Activated CD8-positive, alpha-beta memory T cell treated with anti-CD3 and anti-CD28 coated beads, Interleukin-2, amount 50 U/mL, for 1 hour (primary cell): ENCODE results near the gene CPOX.
"Not testable (repeated sequence)": the region's sequence is repeated elsewhere in the genome, so short reads cannot be mapped to it uniquely, and the experiment has no call there.

ENCODE experiments used
- DNase-seq: peaks from one replicate; pipeline ENCODE4 v3.0.0-alpha.2; 2020; ENCODE audit errors: extremely low read depth

The CPOX gene

GRCh38 chr3:98593046-98593936 is at the start of gene CPOX:
Gene CPOX (minus strand): TSS chr3:98593611. CDS start chr3:98593504, 107 bp downstream.
- DNase-seq = peak; percentile 40

- DNase-seq = not testable (repeated sequence)
These were observed 49.4 kb upstream of the CPOX start for GRCh38 chr3:98642769-98643168.

- DNase-seq = not testable (repeated sequence)
These were observed 48.3 kb upstream of the CPOX start for GRCh38 chr3:98641756-98642155.

- not testable (repeated sequence) for DNase-seq
These were observed 45.1 kb upstream of the CPOX start for GRCh38 chr3:98638515-98638914.

- DNase-seq = no peak
These were observed 37.0 kb upstream of the CPOX start for GRCh38 chr3:98630416-98630815.

- DNase-seq = no peak
These were observed 34.9 kb upstream of the CPOX start for GRCh38 chr3:98628317-98628716.

- DNase-seq = no peak
These were observed 32.7 kb upstream of the CPOX start for GRCh38 chr3:98626151-98626550.

- DNase-seq = no peak
These were observed 30.3 kb upstream of the CPOX start for GRCh38 chr3:98623572-98624280.

GRCh38 chr3:98617841-98618240 is 24.4 kb upstream of the CPOX start:
- DNase-seq = no peak

- DNase-seq = no peak
These were observed 20.2 kb upstream of the CPOX start for GRCh38 chr3:98613616-98614015.

GRCh38 chr3:98612996-98613517 is 19.6 kb upstream of the CPOX start:
- DNase-seq = no peak

GRCh38 chr3:98612587-98612986 is 19.2 kb upstream of the CPOX start:
- no peak for DNase-seq

- DNase-seq = no peak
These were observed 14.6 kb upstream of the CPOX start for GRCh38 chr3:98608029-98608428.

GRCh38 chr3:98603580-98603979 is 10.2 kb upstream of the CPOX start:
- no peak for DNase-seq

GRCh38 chr3:98602078-98602678 is 8.8 kb upstream of the CPOX start:
- DNase-seq = no peak

GRCh38 chr3:98601180-98601579 is 7.8 kb upstream of the CPOX start:
- DNase-seq = no peak

- no peak for DNase-seq
These were observed 7.1 kb upstream of the CPOX start for GRCh38 chr3:98600412-98601095.

- DNase-seq = no peak
These were observed 6.4 kb upstream of the CPOX start for GRCh38 chr3:98599647-98600411.

- no peak for DNase-seq
These were observed 5.1 kb upstream of the CPOX start for GRCh38 chr3:98598492-98598891.

- no peak for DNase-seq
These were observed 3.4 kb upstream of the CPOX start for GRCh38 chr3:98596541-98597500.
